ENCODE results near the gene ATP5F1C. TPM values are rescaled to one million over a fixed set of nuclear protein-coding genes. Genes with fewer than 3 reads are reported as not detected.
"Not testable (repeated sequence)": the region's sequence is repeated elsewhere in the genome, so short reads cannot be mapped to it uniquely, and the experiment has no call there.

The ATP5F1C gene
- 100 to 1,000 TPM; 202 to 212 TPM for total RNA-seq
- long read RNA-seq, donor 1, transcript ATP5F1C-202 (10 exons, 1,163 nt), result major isoform, 37 of 64 reads
- long read RNA-seq, donor 1, transcript ATP5F1C-201 (9 exons, 1,078 nt), result minor isoform, 25 of 64 reads
- long read RNA-seq, donor 1, partial matches to known transcripts, result 1 of 64 reads
- long read RNA-seq, donor 1, other reads (novel, unspliced or antisense), result 0 of 64 reads
- long read RNA-seq, donor 2, transcript ATP5F1C-201 (9 exons, 1,078 nt), result minor isoform, 170 of 422 reads
- long read RNA-seq, donor 2, transcript ATP5F1C-202 (10 exons, 1,163 nt), result major isoform, 233 of 422 reads
- long read RNA-seq, donor 2, partial matches to known transcripts, result 6 of 422 reads
- long read RNA-seq, donor 2, other reads (novel, unspliced or antisense), result 10 of 422 reads

DNA sequence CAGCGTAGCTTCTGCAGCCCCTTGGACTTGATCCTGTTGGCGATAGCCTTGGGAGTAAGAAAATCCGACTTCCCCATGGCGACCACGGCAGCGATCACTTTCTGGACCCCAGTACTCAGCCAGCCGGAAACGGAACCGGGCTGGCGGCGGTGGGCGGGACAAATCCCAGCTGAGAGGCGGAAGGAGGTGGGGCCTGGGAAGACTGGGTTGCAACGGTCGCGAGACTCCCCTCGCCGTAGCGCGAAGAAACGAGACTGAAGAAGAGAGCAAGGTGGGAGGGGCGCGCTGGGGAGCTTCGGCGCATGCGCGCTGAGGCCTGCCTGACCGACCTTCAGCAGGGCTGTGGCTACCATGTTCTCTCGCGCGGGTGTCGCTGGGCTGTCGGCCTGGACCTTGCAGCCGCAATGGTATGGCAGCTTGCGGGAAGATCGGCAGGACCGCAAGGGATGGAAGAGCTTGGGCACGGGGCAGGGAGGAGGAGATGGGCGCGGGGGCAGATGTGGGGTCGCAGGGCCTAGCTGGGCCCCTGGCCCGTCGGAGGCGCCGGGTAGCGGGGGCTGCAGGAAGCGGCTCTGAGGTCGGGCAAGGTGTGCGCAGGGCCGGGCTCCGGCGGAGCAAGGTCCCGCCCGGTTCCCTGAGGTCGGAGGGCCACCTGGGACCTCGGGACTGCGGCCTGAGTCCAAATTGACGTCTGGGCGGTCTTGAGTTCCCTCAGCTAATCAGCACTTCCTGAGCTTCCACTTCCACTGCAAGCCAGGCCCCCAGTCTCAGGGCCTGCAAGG is at the start of gene ATP5F1C, which contains the start of gene KIN:
Gene ATP5F1C, plus strand, starts transcription at position 321 of the 782 bp plus-strand sequence. Its CDS starts 31 bp downstream, at position 352.
Gene KIN, minus strand, starts transcription at position 137 of the 782 bp plus-strand sequence. Its CDS starts 60 bp downstream, at position 77.
- DNase-seq (ENCODE audit: low spot score), result peak; percentile 99
- intact Hi-C loops (cut with DNase I), result no loop called here

GRCh38 chr10:7738536-7739407 is 49.2 kb upstream of the ATP5F1C start:
- no peak for DNase-seq (ENCODE audit: low spot score)
- intact Hi-C loops (cut with DNase I), result no loop called here

- intact Hi-C loops (cut with DNase I), result no loop called here
- DNase-seq (ENCODE audit: low spot score), result no peak
These were observed 43.7 kb upstream of the ATP5F1C start for GRCh38 chr10:7744307-7744706.

GRCh38 chr10:7748637-7749036 is 39.3 kb upstream of the ATP5F1C start:
- intact Hi-C loops (cut with DNase I); DNase-seq (ENCODE audit: low spot score): not testable (repeated sequence)

- intact Hi-C loops (cut with DNase I), result no loop called here
- DNase-seq (ENCODE audit: low spot score), result no peak
These were observed 37.8 kb upstream of the ATP5F1C start for GRCh38 chr10:7750222-7750621.

GRCh38 chr10:7752251-7752650 is 35.7 kb upstream of the ATP5F1C start:
- intact Hi-C loops (cut with DNase I), result no loop called here
- no peak for DNase-seq (ENCODE audit: low spot score)

DNA sequence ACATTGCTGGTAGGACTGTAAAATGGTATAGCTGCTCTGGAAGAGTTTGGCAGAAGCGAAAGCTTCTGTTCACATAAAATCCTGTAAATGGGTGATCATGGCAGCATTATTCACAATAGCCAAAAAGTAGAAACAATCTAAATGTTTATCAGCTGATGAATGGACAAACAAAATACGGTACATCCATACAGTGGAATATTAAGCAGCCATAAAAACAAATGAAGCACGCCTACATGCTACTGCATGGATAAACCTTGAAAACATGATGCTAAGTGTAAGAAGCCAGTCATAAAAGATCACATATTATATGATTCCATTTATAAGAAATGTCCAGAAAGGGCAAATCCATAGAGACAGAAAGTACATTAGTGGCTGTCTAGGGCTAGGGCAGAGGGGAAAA is 32.9 kb upstream of the ATP5F1C start:
- DNase-seq (ENCODE audit: low spot score), result no peak
- intact Hi-C loops (cut with DNase I), result no loop called here

- DNase-seq (ENCODE audit: low spot score), result no peak
- intact Hi-C loops (cut with DNase I), result no loop called here
These were observed 31.5 kb upstream of the ATP5F1C start for GRCh38 chr10:7756360-7756992.

DNA sequence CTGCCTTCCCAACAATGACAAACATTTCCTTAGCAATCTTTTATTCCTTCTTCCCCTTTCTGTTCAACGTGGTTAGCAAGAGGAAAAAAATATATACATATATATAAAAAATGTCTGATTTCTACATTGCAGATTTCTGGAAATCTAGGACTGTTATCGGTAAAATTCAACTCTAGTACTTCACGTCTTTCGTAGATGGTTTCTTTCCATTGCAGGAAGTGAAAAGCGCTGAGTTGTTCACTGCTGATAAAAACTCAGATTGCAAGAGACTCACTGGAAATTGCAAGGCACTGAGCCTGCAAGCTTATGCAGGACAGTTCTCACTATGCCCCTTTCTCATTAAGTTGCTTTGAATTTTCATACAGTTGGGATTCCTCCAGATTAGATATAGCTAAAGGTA is 24.0 kb upstream of the ATP5F1C start:
- intact Hi-C loops (cut with DNase I), result no loop called here
- DNase-seq (ENCODE audit: low spot score), result no peak

DNA sequence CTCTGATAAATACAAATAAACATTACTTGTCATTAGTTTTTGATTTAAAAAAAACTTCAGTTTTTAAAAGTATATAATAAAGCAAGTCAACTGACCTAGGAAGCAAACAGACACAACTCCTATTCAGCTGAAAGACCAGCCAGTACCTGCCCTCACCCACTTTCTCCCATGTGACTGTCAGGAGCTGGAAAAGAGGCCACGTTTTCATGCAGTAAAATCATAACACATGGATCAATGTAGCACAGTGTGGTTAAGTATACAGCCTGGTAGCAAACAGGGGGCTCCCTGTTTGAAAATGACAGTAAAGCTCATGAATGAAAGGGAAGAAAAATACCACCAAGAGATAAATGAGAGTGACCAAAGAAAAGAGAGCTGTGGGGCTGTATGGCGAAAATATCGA is 21.7 kb upstream of the ATP5F1C start:
- intact Hi-C loops (cut with DNase I), result no loop called here
- DNase-seq (ENCODE audit: low spot score), result no peak

DNA sequence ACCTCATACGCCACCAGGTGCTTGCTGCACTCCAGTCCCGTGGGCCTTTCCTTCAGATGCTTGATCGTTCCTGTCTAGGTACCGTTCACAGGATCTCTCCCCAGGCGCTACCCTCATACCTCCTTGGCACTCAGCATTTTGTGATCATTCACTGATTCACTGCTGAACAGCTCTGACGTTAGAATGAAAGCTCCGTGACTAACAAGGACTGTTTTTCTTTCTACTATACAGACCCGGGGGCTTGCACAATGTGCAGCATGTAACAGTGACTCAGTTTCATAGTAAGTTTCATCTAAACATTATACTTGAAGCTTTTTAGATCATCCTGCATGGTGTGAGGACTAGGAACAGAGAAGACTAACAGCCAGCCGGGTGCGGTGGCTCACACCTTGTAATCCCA is 20.8 kb upstream of the ATP5F1C start:
- intact Hi-C loops (cut with DNase I), result no loop called here
- no peak for DNase-seq (ENCODE audit: low spot score)

- no peak for DNase-seq (ENCODE audit: low spot score)
- intact Hi-C loops (cut with DNase I), result no loop called here
These were observed 19.6 kb upstream of the ATP5F1C start for GRCh38 chr10:7768417-7768816.

DNA sequence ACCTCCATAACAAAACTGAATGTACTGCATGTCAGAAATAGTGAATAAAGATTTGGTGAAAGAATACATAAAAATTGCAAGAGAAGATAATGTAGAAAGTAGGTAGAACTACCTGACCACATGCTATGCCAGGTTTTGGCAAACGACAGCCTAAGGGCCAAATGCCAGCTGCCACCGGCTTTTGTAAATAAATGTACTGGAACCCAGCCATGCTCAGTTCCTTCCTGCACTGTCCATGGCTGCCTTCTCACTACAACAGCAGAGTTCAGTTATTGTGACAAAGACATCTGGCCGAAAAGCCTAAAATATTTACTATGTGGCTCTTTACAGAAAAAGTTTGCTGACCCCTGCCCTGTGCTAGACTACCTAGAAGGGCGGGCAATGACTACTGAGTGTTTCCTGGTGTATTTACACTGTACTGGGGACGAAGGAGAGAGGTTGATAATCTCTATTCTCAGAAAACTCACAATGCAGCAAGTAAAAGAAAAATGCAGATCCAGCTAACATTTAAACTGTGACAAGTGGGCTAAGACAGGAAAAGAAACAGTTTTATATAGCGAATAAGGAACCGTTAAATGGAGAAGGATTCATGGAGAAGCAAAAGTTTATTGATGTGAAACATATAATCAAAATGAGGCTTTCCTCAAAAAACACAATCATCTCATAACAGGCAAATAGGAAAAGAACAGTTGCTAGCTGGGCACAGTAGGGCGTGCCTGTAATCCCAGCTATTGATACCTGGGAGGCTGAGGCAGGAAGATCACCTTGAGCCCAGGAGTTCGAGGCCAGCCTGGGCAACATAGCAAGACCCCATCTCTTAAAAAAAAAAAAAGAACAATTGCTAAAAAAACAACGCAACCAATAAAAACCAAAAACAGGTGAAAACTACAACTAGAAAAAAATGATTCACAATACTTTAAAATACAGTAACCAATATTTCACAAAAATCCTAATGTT is 13.9 kb upstream of the ATP5F1C start:
- DNase-seq (ENCODE audit: low spot score), result no peak
- intact Hi-C loops (cut with DNase I), result no loop called here

DNA sequence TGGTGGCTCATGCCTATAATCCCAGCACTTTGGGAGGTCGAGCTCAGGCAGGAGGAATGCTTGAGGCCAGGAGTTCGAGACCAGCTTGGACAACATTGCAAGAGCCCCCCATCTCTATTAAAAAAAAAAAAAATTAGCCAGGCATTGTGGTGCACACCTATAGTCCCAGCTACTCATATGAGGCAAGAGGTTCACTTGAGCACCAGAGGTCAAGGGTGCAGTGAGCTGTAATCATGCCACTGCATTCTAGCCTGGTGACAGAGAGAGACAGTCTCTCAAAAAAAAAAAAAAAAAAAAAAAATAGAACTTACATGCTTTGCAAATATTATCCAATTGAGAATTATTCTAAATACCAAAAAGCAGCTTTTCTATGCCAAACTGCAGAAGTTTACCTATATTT is 11.2 kb upstream of the ATP5F1C start:
- DNase-seq (ENCODE audit: low spot score), result no peak
- intact Hi-C loops (cut with DNase I), result no loop called here

DNA sequence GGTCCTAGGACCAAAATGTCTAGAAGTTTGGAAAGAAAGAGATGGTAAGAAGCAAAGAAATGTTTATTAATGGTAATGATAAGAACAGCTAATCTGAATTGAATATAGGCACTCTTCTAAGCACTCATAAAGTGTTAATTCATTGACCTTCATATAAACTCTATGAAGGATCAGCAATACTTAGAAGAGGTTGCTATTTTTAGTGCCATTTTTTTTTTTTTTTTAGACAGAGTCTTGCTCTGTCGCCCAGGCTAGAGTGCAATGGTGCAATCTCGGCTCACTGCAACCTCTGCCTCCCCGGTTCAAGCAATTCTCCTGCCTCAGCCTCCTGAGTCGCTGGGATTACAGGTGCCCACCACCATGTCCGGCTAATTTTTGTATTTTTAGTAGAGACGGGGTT is 5.8 kb upstream of the ATP5F1C start:
- DNase-seq (ENCODE audit: low spot score); intact Hi-C loops (cut with DNase I): not testable (repeated sequence)

GRCh38 chr10:7786430-7786829 is 1.5 kb upstream of the ATP5F1C start:
- intact Hi-C loops (cut with DNase I), result no loop called here
- no peak for DNase-seq (ENCODE audit: low spot score)

DNA sequence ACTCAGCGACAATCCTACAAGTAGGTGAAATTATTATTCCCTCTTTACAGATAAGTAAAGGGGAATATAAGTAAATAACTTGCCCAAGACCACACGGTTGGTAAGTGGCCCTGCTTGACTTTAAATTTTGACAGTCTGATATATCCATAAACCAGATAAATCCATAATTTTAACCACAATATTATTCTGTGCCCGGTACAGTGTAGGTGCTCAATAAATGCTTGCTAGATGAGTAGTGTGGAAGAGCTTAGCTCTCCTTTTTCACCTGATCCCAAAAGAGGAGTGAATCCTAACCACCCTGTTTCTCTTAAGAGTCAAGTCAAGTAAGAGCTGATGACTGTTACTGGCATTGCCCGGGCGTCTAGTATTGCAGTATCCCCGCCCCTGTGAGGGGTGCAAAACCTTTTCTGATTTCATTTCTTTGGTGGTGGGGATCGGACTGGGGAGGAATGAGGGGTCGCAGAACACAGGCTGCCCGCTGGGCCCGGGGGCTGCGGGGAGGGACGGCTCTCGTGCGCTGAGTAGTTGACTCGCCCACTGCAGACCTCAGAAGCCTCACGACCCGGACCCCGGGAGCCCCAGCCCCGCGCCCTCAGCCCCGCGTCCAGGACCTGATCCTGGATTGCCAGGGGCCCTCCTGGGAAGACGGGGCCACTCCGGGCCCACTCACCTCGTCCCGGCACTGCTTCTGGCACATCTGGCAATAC is 674 bp upstream of the ATP5F1C start:
- intact Hi-C loops (cut with DNase I), result no loop called here

More for the DNA sequence above, 674 bp upstream of the ATP5F1C start:
- peak; percentile 78 for DNase-seq (ENCODE audit: low spot score)

All from posterior vena cava (tissue), 2 donors.